Femur (tissue), 1 donor: Measurements from ENCODE around the gene CLIP2.

Experiments used
- DNase-seq: peaks from one replicate; pipeline ENCODE4 v3.0.0-alpha.2; 2017

CLIP2 gene

GRCh38 chr7:74272305-74273038 is 16.7 kb upstream of the CLIP2 start:
- DNase-seq = peak; percentile 87

GRCh38 chr7:74275401-74275881 is 13.8 kb upstream of the CLIP2 start:
- DNase-seq = no peak

GRCh38 chr7:74277636-74278035 is 11.6 kb upstream of the CLIP2 start:
- no peak for DNase-seq

GRCh38 chr7:74280985-74281384 is 8.2 kb upstream of the CLIP2 start:
- DNase-seq = no peak

GRCh38 chr7:74282748-74283459 is 6.3 kb upstream of the CLIP2 start:
- no peak for DNase-seq

- DNase-seq = no peak
Measured at GRCh38 chr7:74283858-74284447, 5.3 kb upstream of the CLIP2 start.

GRCh38 chr7:74284781-74285259 is 4.4 kb upstream of the CLIP2 start:
- DNase-seq = no peak

- no peak for DNase-seq
Measured at GRCh38 chr7:74286131-74286530, 3.1 kb upstream of the CLIP2 start.

GRCh38 chr7:74287303-74288033 is 1.7 kb upstream of the CLIP2 start:
- no peak for DNase-seq

GRCh38 chr7:74288034-74288881 is 949 bp upstream of the CLIP2 start:
- DNase-seq = no peak

GRCh38 chr7:74289659-74290552 is 699 bp downstream of the CLIP2 start:
- DNase-seq = peak; percentile 56

- DNase-seq = no peak
Measured at GRCh38 chr7:74290553-74290950, 1.3 kb downstream of the CLIP2 start.

GRCh38 chr7:74290981-74291441 is 1.8 kb downstream of the CLIP2 start:
- DNase-seq = no peak

- DNase-seq = no peak
Measured at GRCh38 chr7:74291535-74291934, 2.3 kb downstream of the CLIP2 start.

GRCh38 chr7:74292757-74293576 is 3.8 kb downstream of the CLIP2 start:
- no peak for DNase-seq

GRCh38 chr7:74293577-74293908 is 4.3 kb downstream of the CLIP2 start:
- DNase-seq = no peak

GRCh38 chr7:74294191-74294998 is 5.2 kb downstream of the CLIP2 start:
- DNase-seq = peak; percentile 55

- DNase-seq = no peak
Measured at GRCh38 chr7:74297516-74298233, 8.5 kb downstream of the CLIP2 start.

GRCh38 chr7:74299401-74299800 is 10.2 kb downstream of the CLIP2 start:
- no peak for DNase-seq
